HG02852 (cell line): ENCODE data around the gene LYRM1.
"Not testable (repeated sequence)": the region's sequence is repeated elsewhere in the genome, so short reads cannot be mapped to it uniquely, and the experiment has no call there.

ENCODE experiments used
- ATAC-seq: cut with Tn5 transposase; IDR thresholded peaks from one replicate; pipeline ENCODE4 v1.9.1; 2021; ENCODE audit warnings: mild to moderate bottlenecking, moderate library complexity; ENCODE audit not compliant: unreplicated experiment

The LYRM1 gene

GRCh38 chr16:20971401-20971800 is 70.8 kb downstream of the LYRM1 start:
- ATAC-seq: no peak

- ATAC-seq: not testable (repeated sequence)
Observed at GRCh38 chr16:20973201-20973600, 72.6 kb downstream of the LYRM1 start.
